ENCODE data around the gene RARRES2. TPM values are rescaled to one million over a fixed set of nuclear protein-coding genes. Genes with fewer than 3 reads are reported as not detected.

Gene RARRES2
- total and polyA plus RNA-seq, 2 of the 13 experiments (the other 11 are each of a cell fraction or from before 2014, with no cell fraction given): 134 to 172 TPM

DNA sequence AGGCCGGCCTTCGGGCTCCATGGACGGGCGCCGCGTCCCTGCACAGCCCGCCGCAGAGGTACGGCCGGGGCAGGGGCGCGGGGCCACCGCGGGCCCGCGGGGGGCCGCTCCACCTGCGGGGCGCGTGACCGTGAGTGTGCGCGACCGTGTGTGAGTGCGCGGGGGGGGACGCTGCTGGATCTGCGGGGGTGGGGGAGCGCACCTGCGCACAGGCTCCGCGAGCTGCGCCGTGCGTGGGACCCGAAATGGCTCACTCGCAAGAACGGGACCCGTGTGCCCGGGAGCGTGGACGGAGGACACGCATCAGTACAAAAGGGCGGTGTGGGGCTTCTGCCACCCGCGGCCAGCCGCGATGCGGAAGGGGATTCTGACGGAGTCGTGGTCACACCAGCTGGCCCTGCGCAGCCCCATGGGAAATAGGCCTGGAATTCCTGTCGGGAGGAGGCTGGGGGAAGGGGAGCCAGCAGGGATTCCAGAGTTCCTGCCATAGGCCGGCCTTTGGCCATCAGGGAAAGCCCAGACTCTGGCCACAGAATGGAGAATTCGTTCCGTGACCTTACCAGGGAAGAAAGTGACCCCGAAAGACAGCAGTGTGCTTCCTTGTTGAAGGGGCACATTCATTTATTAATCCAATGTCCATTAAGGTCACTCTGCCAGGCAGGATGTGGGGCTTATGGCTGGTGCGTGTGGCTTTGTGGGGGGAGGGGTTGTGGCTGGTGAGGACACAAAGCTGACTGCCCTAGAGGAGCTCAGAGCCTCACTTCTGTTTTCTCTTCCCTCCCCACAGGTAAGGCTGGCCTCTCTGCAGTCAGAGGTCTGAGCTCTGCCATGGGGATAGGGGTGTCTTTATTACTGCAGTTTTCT is 27.7 kb upstream of the RARRES2 start (continued):
- TF ChIP-seq, protein P1, sequence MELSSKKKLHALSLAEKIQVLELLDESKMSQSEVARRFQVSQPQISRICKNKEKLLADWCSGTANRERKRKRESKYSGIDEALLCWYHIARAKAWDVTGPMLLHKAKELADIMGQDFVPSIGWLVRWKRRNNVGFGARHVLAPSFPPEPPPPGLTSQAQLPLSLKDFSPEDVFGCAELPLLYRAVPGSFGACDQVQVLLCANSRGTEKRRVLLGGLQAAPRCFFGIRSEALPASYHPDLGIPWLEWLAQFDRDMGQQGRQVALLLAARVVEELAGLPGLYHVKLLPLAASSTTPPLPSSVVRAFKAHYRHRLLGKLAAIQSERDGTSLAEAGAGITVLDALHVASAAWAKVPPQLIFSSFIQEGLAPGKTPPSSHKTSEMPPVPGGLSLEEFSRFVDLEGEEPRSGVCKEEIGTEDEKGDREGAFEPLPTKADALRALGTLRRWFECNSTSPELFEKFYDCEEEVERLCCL (CRISPR knock-in tag; IDR thresholded peaks at IDR 0.05; ENCODE audit: borderline replicate concordance): no peak
- TF ChIP-seq CHD4 (IDR thresholded peaks at IDR 0.05; ENCODE audit: borderline replicate concordance, low read length): no peak
- TF ChIP-seq MED13 (CRISPR knock-in tag; IDR thresholded peaks at IDR 0.05): no peak; the same call in 1 of the 2 replicates
- peak; percentile 46; the same call in 1 of the 2 replicates for TF ChIP-seq ZNF563 (CRISPR knock-in tag; IDR thresholded peaks at IDR 0.05)
- TF ChIP-seq DNMT3B (CRISPR knock-in tag; conservative IDR thresholded peaks at IDR 0.05): no peak
- no peak for TF ChIP-seq ZNF451 (CRISPR knock-in tag; IDR thresholded peaks at IDR 0.05)
- TF ChIP-seq ZIK1 (CRISPR knock-in tag; IDR thresholded peaks at IDR 0.05; ENCODE audit: borderline replicate concordance, low read depth): no peak
- TF ChIP-seq, protein P2, sequence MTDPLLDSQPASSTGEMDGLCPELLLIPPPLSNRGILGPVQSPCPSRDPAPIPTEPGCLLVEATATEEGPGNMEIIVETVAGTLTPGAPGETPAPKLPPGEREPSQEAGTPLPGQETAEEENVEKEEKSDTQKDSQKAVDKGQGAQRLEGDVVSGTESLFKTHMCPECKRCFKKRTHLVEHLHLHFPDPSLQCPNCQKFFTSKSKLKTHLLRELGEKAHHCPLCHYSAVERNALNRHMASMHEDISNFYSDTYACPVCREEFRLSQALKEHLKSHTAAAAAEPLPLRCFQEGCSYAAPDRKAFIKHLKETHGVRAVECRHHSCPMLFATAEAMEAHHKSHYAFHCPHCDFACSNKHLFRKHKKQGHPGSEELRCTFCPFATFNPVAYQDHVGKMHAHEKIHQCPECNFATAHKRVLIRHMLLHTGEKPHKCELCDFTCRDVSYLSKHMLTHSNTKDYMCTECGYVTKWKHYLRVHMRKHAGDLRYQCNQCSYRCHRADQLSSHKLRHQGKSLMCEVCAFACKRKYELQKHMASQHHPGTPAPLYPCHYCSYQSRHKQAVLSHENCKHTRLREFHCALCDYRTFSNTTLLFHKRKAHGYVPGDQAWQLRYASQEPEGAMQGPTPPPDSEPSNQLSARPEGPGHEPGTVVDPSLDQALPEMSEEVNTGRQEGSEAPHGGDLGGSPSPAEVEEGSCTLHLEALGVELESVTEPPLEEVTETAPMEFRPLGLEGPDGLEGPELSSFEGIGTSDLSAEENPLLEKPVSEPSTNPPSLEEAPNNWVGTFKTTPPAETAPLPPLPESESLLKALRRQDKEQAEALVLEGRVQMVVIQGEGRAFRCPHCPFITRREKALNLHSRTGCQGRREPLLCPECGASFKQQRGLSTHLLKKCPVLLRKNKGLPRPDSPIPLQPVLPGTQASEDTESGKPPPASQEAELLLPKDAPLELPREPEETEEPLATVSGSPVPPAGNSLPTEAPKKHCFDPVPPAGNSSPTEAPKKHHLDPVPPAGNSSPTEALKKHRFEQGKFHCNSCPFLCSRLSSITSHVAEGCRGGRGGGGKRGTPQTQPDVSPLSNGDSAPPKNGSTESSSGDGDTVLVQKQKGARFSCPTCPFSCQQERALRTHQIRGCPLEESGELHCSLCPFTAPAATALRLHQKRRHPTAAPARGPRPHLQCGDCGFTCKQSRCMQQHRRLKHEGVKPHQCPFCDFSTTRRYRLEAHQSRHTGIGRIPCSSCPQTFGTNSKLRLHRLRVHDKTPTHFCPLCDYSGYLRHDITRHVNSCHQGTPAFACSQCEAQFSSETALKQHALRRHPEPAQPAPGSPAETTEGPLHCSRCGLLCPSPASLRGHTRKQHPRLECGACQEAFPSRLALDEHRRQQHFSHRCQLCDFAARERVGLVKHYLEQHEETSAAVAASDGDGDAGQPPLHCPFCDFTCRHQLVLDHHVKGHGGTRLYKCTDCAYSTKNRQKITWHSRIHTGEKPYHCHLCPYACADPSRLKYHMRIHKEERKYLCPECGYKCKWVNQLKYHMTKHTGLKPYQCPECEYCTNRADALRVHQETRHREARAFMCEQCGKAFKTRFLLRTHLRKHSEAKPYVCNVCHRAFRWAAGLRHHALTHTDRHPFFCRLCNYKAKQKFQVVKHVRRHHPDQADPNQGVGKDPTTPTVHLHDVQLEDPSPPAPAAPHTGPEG (CRISPR knock-in tag; IDR thresholded peaks at IDR 0.05): no peak
- TF ChIP-seq, protein P3, sequence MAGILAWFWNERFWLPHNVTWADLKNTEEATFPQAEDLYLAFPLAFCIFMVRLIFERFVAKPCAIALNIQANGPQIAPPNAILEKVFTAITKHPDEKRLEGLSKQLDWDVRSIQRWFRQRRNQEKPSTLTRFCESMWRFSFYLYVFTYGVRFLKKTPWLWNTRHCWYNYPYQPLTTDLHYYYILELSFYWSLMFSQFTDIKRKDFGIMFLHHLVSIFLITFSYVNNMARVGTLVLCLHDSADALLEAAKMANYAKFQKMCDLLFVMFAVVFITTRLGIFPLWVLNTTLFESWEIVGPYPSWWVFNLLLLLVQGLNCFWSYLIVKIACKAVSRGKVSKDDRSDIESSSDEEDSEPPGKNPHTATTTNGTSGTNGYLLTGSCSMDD (CRISPR knock-in tag; IDR thresholded peaks at IDR 0.05): 0 out of 2 replicates have a peak, but pooled peaks have one; percentile 38
- no peak for TF ChIP-seq ZSCAN22 (CRISPR knock-in tag; IDR thresholded peaks at IDR 0.05)
- TF ChIP-seq ZNF550 (CRISPR knock-in tag; IDR thresholded peaks at IDR 0.05; ENCODE audit: borderline replicate concordance): no peak
- no peak for TF ChIP-seq GATA4 (IDR thresholded peaks at IDR 0.05; ENCODE audit: borderline replicate concordance, low read depth)
- no peak for TF ChIP-seq FOXC1 (CRISPR knock-in tag; IDR thresholded peaks at IDR 0.05; ENCODE audit: borderline replicate concordance)
- TF ChIP-seq, protein P4, sequence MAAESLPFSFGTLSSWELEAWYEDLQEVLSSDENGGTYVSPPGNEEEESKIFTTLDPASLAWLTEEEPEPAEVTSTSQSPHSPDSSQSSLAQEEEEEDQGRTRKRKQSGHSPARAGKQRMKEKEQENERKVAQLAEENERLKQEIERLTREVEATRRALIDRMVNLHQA (CRISPR knock-in tag; IDR thresholded peaks at IDR 0.05): no peak
- TF ChIP-seq, protein P5, sequence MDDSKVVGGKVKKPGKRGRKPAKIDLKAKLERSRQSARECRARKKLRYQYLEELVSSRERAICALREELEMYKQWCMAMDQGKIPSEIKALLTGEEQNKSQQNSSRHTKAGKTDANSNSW (CRISPR knock-in tag; IDR thresholded peaks at IDR 0.05; ENCODE audit: borderline replicate concordance): no peak
- no peak; the same call in 1 of the 2 replicates for TF ChIP-seq ZNF20 (CRISPR knock-in tag; IDR thresholded peaks at IDR 0.05)
- no peak for TF ChIP-seq HNRNPUL1 (IDR thresholded peaks at IDR 0.05; ENCODE audit: low read depth, low read length)
- no peak for TF ChIP-seq ZNF792 (CRISPR knock-in tag; IDR thresholded peaks at IDR 0.05)
- no peak for TF ChIP-seq GZF1 (CRISPR knock-in tag; IDR thresholded peaks at IDR 0.05)
- TF ChIP-seq HOXA7 (CRISPR knock-in tag; IDR thresholded peaks at IDR 0.05): no peak
- TF ChIP-seq NPAS2 (CRISPR knock-in tag; IDR thresholded peaks at IDR 0.05; ENCODE audit: borderline replicate concordance): no peak

Data from HepG2 (cell line).